GM18498 (cell line): ENCODE data around the gene CCDC178.

Experiments used
- ATAC-seq: cut with Tn5 transposase; IDR thresholded peaks from one replicate; pipeline ENCODE4 v1.9.1; 2021; ENCODE audit warnings: mild to moderate bottlenecking, moderate library complexity; ENCODE audit not compliant: unreplicated experiment

CCDC178 gene

GRCh38 chr18:33132657-33133056 is 307.9 kb downstream of the CCDC178 start:
- ATAC-seq: no peak

GRCh38 chr18:33128581-33128980 is 311.9 kb downstream of the CCDC178 start:
- ATAC-seq: no peak

- ATAC-seq: no peak
Observed at GRCh38 chr18:33123862-33124518, 316.5 kb downstream of the CCDC178 start.

GRCh38 chr18:33116376-33116775 is 324.1 kb downstream of the CCDC178 start:
- no peak for ATAC-seq

GRCh38 chr18:33115917-33116316 is 324.6 kb downstream of the CCDC178 start:
- no peak for ATAC-seq

GRCh38 chr18:33115476-33115875 is 325.0 kb downstream of the CCDC178 start:
- ATAC-seq: no peak

- no peak for ATAC-seq
Observed at GRCh38 chr18:33114749-33115148, 325.8 kb downstream of the CCDC178 start.

GRCh38 chr18:33113416-33113815 is 327.1 kb downstream of the CCDC178 start:
- no peak for ATAC-seq

GRCh38 chr18:33107511-33107910 is 333.0 kb downstream of the CCDC178 start:
- no peak for ATAC-seq

GRCh38 chr18:33101316-33101715 is 339.2 kb downstream of the CCDC178 start:
- no peak for ATAC-seq

GRCh38 chr18:33099626-33100025 is 340.9 kb downstream of the CCDC178 start:
- no peak for ATAC-seq

GRCh38 chr18:33097126-33097525 is 343.4 kb downstream of the CCDC178 start:
- ATAC-seq: no peak

- no peak for ATAC-seq
Observed at GRCh38 chr18:33090461-33090860, 350.1 kb downstream of the CCDC178 start.

GRCh38 chr18:33076601-33077000 is 363.9 kb downstream of the CCDC178 start:
- no peak for ATAC-seq

- ATAC-seq: no peak
Observed at GRCh38 chr18:33074125-33074524, 366.4 kb downstream of the CCDC178 start.

GRCh38 chr18:33062834-33063364 is 377.6 kb downstream of the CCDC178 start:
- no peak for ATAC-seq

GRCh38 chr18:33052886-33053285 is 387.6 kb downstream of the CCDC178 start:
- no peak for ATAC-seq

- no peak for ATAC-seq
Observed at GRCh38 chr18:33051407-33051806, 389.1 kb downstream of the CCDC178 start.

- no peak for ATAC-seq
Observed at GRCh38 chr18:33040213-33040612, 400.3 kb downstream of the CCDC178 start.

- no peak for ATAC-seq
Observed at GRCh38 chr18:33034945-33035344, 405.6 kb downstream of the CCDC178 start.

- ATAC-seq: no peak
Observed at GRCh38 chr18:33034212-33034611, 406.3 kb downstream of the CCDC178 start.

GRCh38 chr18:33022370-33022769 is 418.2 kb downstream of the CCDC178 start:
- no peak for ATAC-seq

- no peak for ATAC-seq
Observed at GRCh38 chr18:33020877-33021276, 419.6 kb downstream of the CCDC178 start.
